Urothelium cell line (cell line): ENCODE data around the gene TRMT44.

Source experiments
- DNase-seq: peaks from one replicate; pipeline ENCODE4 v3.0.0; 2011; ENCODE audit warnings: low spot score, mixed read lengths
- FAIRE-seq: peaks from 2 replicates; lab custom pipeline; 2011; peaks lifted over from hg19 to GRCh38; lab: Jason Lieb, UNC

Gene TRMT44

GRCh38 chr4:8525383-8526120 is 85.0 kb downstream of the TRMT44 start:
- DNase-seq, result peak; percentile 42
- no peak for FAIRE-seq
